NCI-H1436 treated with DMSO at 0.1 percent for 48 hours (cell line): ENCODE data around the gene HOXA5.

ENCODE experiments used
- DNase-seq: peaks from one replicate; lab custom pipeline; 2025; lab: John Stamatoyannopoulos, UW

HOXA5 gene

DNA sequence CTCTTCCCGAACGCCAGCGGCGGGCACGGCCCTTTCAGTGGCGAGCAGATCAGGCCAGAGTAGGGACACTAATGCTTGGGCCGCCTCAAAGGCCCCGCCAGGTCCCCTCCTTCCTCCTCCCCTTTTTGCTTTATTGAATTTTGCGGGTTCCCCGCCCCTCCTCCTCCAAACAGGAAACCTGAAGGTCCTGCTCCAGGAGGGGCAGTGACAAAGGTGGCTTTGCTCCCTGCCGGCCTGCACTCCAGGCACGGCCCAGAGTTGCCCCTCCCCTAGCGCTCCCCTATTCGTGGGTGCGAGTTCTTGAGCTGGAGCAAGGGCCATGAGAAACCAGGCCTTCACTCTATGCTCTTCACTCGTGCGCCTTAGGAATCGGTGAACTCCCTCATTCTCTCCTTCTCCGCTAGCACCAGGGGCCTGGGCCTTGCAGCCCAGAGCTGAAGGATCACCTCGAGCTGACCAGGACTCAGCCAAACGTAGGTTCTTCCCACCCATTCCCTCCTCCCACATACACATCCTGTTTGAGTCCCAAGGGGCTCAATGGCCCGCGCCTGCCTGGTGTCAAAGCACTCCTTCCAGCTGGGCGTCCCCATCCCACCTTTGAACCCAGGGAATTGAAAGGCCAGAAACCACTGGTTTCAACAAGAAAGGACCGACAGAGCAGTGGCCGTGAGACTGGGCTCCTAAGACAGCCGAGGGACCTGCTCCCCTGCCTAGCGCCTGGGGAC lies 4.7 kb upstream of the HOXA5 start:
- DNase-seq: no peak

DNA sequence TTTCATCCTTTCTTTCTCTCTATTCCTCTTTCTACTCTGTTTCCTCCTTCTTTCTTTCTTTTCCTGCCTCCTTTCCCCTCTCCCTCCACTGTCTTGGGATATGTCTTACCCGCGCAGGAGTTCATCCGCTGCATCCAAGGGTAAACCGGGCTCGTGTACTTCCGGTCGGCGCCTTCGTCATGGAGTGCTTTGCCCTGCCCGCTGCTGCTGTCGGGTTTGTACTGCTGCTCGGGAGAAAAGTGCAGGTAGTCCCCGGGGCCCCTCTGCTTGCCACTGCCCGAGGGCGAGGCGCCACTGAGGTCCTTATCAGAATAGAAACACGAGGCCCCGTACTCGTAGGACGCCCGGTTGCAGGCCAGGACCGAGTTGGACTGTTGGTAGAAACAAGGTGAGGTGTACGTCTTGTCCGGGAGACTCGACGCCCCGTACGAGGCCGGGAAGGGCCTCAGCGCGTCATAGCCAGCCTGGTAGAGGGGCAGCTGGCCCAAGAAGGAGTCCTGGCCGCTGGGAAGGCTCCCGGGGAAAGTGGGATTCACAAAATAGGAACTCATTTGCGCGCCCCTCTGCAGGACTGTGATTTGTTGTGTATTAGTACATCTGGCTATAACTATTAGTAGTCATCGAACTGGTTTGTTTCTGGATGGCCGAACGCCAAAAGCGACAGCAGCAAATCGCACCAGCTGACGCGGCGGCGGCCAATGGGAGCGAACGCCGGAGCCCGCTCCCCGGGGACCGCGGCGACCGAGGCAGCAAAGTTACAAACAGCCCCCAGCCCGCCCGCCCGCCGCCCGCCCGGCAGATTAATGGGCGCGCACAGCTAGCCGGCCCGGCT lies 3.9 kb upstream of the HOXA5 start, which contains the start of gene HOXA6:
Gene HOXA6, minus strand, starts transcription at position 576 of the 832 bp plus-strand sequence. Its CDS starts 25 bp downstream, at position 551.
- no peak for DNase-seq

DNA sequence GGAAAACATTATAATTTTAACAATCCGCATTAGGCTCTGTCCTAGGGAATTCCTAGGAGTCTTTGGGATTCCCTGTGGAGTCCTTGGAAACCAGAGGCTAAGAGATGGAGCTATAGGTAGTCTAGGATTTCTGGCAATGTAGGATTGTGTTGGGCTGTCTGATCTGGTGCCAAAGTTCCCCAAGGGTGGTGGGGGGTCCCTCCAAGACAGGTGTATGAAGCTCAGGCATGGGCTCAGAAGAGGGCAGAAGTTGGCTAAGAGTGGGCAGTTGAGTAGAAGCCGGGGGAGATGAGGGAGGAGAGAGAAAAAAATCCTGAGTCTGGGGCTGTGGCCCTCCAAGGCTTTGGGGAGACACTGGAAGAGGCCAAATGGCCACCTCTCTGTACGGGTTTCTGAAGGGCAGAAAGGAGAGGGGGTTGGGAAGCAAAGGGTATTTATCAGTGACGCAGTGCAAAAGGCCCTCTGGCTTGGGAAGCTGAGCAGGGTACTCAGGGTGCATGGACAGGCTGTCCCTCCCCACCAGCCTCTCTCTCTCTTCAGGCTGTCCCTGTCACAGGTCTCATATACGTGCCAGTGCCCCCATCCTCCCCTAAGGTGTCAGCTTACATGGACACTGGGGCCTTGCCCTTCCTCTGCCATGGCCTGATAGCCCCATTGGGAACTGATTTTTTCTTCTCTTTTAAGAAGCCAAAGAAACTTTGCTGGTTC lies 3.2 kb upstream of the HOXA5 start:
- no peak for DNase-seq

DNA sequence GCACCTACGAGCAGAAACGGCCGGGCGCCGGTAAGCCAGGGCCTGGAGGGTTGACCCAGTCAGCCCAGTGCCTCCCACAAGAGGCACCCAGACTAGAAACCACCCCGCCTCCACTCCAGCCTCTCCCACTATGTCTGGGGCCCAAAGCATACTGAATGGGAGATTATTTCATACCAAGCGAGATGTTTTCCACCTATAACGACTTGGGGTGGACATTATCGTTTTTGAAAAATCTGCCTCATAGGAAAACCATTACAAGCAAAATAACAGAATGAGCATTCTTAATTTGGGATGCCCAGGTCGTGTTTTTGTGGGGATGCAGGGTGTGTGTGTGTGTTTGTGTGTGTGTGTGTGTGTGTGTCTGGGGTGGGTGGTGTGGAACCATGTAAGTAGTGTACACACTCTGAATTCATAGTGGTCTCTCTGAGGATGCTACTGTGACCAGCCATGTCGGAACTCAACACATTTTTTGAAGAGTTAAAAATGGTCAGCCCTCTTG lies 2.5 kb upstream of the HOXA5 start:
- no peak for DNase-seq

DNA sequence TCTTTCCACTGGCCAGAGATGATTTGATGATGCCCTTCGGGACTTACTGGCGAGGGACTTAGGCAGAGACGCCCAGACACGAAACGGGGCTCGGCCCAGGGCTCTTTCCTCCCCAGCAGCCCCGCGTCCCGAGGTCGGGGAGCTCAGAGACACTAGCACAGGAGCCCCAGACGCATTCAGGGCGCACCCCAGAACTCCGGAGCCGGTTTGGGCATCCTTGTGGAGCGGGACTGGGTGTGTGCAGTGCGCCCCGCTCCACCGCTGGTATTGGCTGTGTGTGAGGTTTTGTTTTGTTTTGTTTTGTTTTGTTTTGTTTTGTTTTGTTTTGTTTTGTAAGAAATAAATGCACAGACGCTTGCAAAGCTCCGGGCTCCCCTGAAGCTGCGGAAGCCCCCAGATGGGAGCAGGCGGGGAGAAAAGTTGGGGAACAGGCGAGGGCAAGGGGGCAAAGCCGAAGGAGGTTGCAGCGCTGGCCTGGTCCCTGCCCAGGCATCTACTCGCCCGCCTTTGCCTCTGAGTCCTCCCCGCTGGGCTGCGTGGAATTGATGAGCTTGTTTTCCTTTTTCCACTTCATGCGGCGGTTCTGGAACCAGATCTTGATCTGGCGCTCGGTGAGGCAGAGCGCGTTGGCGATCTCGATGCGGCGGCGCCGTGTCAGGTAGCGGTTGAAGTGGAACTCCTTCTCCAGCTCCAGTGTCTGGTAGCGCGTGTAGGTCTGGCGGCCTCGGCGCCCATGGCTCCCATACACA lies 1.9 kb upstream of the HOXA5 start:
- DNase-seq: no peak

DNA sequence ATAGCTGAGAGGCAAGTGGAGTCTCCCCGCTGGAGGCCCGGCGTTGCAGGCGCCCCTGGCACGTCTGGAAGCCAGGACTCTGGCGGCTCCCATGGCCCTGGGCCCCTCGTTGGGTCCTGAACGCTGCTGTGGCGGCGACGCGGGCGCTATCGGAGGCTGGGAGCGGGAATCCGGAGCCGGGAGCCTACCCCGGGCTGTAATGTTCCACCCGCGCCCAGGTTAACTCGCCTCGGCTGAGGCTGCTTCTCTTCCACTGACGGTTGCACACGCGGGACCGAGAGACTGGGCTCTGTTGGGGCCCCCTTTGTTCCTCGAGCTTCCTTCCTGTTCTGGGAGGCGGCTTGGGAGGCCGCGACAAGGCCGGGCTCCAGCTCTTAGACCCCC lies 1.3 kb upstream of the HOXA5 start:
- DNase-seq: no peak

DNA sequence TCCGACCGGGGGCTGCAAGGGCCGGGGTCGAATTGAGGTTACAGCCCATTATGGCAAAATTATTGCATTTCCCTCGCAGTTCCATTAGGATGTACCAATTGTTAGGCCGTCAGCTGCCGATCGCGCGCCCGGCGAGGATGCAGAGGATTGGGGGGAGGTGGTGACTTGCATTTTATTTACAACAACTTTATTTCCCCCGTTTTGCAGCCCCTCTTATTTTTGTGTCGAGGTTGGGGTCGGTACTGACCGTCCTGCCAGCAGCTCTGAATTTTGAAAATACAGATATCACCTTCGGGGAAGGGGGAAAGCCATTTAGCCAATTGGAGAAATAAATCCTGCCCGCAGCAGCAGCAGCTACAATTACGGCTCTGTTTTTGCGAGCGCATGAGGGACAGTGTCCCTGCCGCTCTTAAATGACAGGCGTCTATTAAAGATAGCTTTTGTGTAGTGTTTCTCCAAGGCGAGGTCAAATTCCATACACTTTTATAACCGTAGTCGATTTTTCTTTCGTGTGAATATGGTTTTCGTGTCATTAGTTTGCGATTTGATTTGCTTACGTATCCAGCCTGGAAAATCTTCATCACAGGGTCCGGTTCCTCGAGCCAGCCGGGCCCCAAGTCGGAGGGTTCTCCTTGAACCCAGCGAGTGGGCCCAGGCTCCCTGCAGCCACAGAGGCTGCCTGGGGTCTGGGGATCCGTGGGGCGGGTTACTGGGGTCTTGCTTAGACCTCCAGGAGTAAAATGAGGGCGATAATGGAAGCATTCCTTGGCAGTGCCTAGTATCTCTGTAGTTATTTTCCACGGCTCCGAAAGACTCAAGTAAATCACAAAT lies 684 bp upstream of the HOXA5 start:
- no peak for DNase-seq

DNA sequence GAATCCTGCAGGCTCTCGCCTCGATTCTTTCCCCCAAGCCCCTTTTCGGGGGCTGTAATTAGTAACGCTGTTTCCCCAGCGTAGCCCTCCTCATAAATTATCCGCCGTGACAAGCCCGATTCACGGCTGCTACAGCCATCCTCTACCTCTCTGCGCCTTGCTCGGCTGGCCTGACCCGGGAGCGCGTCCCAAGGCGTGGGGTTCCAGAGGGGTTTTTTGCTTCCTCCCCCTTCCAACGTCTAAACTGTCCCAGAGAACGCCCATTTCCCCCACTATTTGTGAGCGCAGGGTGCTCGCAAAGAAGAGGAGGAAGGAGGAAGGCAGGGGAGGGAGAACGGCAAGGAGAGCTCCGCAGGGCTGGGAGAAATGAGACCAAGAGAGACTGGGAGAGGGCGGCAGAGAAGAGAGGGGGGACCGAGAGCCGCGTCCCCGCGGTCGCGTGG lies 880 bp downstream of the HOXA5 start:
- DNase-seq: no peak

DNA sequence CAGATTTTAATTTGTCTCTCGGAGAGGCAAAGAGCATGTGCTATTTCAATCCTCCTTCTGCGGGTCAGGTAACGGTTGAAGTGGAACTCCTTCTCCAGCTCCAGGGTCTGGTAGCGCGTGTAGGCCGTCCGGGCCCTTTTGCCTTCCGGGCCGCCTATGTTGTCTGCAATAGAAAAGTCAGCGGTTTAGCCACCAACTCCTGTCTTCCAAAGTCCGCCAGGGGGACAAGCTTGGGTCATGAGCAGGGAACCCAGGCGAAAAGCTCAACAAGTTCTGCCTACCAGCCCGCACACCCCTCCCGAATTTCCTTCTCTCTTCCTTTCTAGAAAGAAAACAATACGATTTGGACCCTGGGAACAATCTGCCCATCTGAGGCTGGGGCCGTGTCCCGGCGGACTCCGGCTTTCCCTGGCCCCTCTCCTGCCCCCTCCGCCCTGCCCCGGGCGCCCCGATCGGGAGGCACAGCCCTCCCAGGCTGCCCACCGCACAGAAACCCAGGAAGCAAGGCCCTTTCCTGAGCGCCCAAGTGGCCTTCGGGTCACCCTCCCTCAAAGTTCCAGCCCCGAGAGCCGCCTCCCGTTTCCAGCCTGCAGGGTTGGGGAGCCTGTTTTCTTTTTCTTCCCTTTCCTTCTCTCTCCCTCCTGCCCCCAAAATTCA lies 1.4 kb downstream of the HOXA5 start:
- no peak for DNase-seq

DNA sequence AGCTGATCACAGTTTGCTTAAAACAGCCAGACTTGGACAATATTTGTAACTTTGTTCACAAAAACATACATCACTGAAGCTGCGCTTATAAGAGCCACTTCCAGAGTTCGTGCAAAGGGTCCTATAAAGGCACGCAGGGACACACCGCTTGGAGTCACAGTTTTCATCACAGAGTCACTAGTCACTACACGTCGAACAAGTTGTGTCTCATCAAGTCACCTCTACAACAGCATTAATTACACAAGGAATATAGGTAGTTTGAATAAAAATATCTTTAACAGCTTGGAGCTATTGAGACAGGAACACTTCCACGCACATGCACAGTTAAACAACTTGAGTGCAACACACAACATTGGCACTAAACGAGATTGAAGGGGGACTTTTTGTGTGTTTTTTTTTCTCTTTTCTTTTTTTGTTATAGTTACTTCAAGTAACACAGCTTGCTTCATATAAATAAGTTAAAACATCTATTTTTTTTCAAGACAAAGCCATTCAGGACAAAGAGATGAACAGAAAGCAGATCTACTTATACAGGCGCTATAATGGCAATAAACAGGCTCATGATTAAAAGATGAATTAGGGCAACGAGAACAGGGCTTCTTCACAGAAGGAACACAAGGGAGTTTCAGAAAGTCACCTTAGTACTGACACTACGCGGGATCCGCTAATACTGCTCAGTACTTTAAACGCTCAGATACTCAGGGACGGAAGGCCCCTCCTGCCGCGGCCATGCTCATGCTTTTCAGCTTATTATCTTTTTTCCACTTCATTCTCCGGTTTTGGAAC lies 2.2 kb downstream of the HOXA5 start:
- DNase-seq: no peak

DNA sequence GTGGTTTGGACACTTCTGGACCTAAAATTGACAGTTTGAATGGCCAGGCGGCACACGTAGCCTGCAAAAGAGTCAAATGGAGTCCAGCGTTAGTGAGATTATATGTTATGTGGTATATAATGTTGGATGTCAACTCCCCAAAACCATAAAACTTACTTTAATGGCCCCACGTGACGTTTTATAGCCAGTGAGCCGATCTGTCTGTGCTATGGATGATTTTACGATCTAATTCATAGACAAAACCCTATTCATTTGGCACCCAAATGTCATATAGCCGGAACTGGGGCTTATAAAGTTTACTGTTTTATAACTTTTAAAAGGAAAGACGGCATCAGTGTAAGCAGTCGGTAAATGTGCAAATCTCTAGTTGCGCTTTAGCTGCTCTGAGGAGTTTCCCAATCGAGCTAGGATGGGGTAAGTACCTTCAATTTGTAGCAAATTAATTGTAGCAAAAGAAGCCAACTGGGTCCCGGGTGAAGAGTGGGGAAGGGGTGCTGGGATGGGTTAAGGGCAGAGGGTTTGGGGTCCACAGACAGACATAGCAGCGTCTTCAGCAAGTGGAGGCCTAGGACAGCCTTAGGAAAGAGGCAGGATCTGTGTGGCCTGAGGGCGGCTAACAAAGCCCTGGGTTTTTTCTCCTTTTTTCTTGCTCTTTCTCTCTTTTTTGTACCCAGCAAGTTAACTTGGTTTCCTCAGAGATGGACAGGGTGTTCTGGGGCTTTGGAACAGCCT lies 3.2 kb downstream of the HOXA5 start:
- DNase-seq: no peak

DNA sequence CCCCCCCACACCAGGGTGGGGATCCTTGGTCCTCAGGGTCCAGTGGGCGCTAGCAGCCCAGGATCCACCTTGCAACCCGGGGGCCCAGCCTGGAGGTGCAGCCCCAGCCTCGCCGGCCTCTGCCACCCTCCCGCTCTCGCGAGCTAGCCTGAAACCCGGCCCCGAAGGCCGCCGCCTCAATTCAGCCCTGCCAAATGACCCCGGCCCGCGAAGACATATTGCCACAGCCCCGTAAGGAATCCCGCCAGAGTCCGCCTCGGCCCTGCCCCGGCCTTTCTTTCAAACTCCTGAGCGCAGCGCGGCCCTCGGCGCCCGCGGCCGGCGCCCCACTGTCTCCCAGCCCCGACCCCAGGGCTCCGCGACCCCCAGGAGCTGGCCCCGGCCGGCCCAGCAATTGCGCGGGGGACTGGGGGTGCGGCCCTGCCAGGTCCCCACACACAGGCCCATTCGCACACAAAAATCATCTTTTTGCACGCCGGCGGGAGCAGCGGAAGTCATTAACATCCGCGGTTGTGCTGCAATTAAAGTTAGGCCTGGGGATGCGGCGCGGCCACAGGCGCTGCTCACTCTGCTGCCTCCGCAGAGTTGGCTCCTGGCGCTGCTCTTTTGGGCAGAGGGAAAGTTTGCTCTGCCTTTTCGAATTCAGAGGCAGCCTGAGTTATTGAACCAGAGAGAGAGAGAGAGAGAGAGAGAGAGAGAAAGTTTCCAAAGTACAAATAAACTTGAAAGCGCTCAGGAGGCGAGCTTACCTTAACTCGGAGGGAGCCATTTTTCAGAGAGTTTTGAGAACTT lies 4.0 kb downstream of the HOXA5 start:
- DNase-seq: no peak

DNA sequence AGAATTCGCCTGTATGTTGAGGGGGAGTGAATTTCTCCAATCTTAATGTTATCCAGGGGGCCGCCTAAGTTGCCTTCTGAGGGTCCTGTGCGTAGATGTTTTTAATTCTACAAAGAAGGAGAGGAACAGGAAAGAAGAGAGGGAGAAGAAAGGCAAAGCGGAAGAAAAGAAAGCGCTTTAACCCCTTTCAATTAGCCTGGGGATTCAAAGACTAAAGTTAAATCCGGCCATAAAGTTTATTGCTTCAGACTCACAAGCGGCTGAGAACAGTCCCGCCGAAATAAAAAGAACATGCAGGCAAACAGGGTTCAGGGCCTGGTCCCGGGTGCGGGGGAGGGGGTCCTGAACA lies 4.5 kb downstream of the HOXA5 start:
- no peak for DNase-seq

DNA sequence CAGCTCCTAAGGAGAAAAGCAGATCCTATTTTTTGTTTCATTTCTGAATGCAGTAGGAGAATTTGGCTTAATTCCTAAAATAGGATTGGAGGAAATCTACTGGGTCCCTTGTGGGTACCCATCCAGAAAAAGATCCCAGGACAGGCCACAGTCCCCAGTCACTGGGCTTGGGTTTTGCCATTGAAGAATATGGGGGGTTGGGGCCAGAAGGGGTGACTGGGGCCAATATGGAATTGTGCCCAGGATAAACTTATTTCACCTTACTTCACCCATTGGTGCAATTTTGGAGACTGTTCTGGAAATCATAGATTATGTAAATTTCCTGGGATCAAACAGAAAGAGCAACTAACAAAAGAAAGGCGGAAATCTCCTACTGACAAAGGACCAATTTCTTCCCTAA lies 5.0 kb downstream of the HOXA5 start:
- no peak for DNase-seq

DNA sequence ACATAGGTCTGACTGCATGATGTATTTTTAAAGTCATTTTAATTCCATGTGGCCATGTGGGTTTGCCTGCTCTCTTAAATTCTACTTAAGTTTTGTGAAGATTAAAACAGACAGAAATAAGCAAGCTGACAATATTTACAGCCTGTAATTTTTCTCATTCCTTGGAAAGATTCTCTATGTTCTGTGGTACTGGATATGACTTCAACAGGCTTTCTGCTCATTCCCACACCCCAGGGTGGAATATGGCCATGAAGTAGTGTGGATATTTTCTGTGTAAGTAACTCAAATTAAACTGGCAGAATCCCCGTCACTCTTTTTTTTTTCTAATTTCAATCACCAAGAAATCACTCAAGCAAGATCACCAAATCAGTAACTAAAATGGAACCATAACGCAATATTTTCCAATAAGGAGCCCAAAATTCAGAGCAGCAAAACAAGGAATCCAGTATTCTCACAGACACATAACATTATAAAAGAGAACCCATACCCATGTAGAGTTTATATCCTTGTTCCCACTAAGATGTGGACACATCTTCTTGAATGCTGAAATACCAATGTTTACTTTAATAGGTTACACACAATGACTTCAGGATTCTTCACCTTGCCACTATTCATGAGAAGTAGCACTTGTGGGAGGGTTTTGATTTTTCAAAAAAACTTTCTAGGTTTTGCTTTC lies 5.7 kb downstream of the HOXA5 start:
- no peak for DNase-seq

DNA sequence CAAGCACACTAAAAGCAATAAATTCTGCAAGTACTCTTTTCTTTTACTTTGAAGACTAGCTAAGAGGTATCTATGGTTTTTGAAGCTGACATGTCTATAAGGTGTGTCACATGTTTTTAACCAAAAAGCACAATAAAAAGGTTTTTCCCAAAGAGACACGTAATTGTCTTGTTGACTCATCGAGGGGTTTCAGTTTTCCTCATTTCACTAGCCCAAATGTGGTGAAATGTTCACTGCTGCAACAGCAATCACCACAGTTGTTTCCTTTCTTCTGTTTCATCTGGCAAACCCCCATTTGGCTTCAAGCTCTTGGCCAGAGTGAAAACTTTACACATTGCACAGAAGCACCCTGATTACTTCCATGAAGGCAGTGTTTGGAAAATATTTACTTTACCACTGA lies 9.1 kb downstream of the HOXA5 start:
- no peak for DNase-seq

DNA sequence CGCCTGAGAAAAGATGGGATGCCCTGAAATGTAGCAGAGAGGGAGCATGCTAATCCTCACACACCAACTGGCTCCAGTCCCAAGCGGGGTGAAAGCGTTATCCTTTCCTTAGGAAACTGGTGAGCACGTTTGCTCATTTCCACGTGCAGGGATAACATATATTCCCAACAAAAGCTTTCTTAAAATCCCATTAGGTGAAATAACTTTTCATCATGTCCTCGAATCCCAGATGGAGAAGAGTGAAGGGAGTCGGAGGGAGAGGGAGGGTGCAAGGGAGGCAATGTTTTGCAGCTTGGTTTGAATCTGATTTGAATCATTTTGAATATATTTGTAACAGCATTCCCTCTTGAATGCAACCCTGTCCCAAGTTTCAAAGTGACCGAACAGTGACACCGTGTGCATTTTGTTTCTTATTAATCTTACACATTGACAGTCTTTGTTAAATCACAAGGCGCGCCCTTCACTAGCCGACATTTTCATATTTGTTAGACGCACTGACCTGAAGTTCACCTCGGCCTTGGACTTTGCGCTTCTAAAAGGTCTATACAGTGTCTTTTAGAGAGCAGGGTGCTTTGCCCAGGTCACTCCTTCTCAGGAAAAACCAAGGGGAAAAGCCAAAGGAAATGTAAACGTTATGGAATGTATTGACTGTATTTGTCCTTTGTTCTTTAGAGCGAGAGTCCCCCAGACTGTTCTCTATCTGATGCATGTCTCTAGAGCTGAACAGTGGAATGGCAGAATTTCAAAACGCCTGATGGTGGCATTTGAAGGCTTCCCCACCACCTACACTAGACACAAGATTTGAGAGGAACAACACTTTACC lies 9.9 kb downstream of the HOXA5 start:
- no peak for DNase-seq
